ENCODE results near the gene SP7.

GRCh38 chr12:53353257-53353655 is 17.1 kb upstream of the SP7 start:
- TF ChIP-seq YY1 (IDR thresholded peaks at IDR 0.05; ENCODE audit: insufficient read depth, insufficient read length): no peak
- TF ChIP-seq SUZ12 (IDR thresholded peaks at IDR 0.05; ENCODE audit: extremely low read depth, insufficient read depth, insufficient read length): no peak
- no peak for TF ChIP-seq ZNF274 (IDR thresholded peaks at IDR 0.05; ENCODE audit: low read depth, low read length)

Data from NT2/D1 (cell line).